Osteoblast (primary cell): ENCODE measurements around the gene UNK. TPM values are rescaled to one million over a fixed set of nuclear protein-coding genes. Genes with fewer than 3 reads are reported as not detected.

Source experiments
- DNase-seq: peaks from one replicate; pipeline ENCODE4 v3.0.0; 2011; ENCODE audit warnings: low spot score, mixed read lengths; ENCODE audit not compliant: insufficient read length; ENCODE audit errors: missing footprints
- H2AFZ ChIP-seq: 2 replicates; pipeline ENCODE4 v1.6.0; 2011; ENCODE audit warnings: mild to moderate bottlenecking, low read length
- H3K27ac ChIP-seq: 2 replicates; pipeline ENCODE4 v1.5.1; 2011; ENCODE audit warnings: mild to moderate bottlenecking, low read depth, low read length, moderate library complexity
- H3K27me3 ChIP-seq: 2 replicates; pipeline ENCODE4 v1.6.0; 2012; ENCODE audit warnings: mild to moderate bottlenecking, control low read depth, inconsistent platforms, low read length, moderate library complexity; ENCODE audit not compliant: insufficient read depth
- H3K36me3 ChIP-seq: 2 replicates; pipeline ENCODE4 v1.5.1; 2011; ENCODE audit warnings: mild to moderate bottlenecking, low read length, control low read depth, moderate library complexity; ENCODE audit not compliant: insufficient read depth
- H3K4me1 ChIP-seq: 2 replicates; pipeline ENCODE4 v1.5.1; 2011; ENCODE audit warnings: mild to moderate bottlenecking, low read length, control low read depth, moderate library complexity; ENCODE audit not compliant: insufficient read depth
- H3K4me2 ChIP-seq: 2 replicates; pipeline ENCODE4 v1.6.0; 2011; ENCODE audit warnings: mild to moderate bottlenecking, low read length; ENCODE audit not compliant: insufficient read depth
- H3K4me3 ChIP-seq: fragments of 200-600 bp; sonication (generic); 3 replicates; pipeline ENCODE4 v1.5.1; 2012; ENCODE audit warnings: mild to moderate bottlenecking, low read length, inconsistent platforms; ENCODE audit not compliant: insufficient read depth
- H3K79me2 ChIP-seq: 2 replicates; pipeline ENCODE4 v1.6.0; 2012; ENCODE audit warnings: mild to moderate bottlenecking, low read length, control low read depth, inconsistent platforms; ENCODE audit not compliant: insufficient read depth
- H3K9me3 ChIP-seq: 2 replicates; pipeline ENCODE4 v1.5.1; 2011; ENCODE audit warnings: low read depth, low read length, control low read depth
- H4K20me1 ChIP-seq: 2 replicates; pipeline ENCODE4 v1.6.0; 2012; ENCODE audit warnings: mild to moderate bottlenecking, low read length, control low read depth; ENCODE audit not compliant: insufficient read depth
- total RNA-seq: library from RNA; depleted of rRNA; stranded (reverse); fragments of >200 nt; gene quantifications from 2 replicates; pipeline ENCODE4 v1.2.3, GENCODE V29; 2012
- TF ChIP-seq, protein P1 (sequence below): IDR thresholded peaks from 2 replicates; pipeline ENCODE4 v1.5.1; 2011; ENCODE audit warnings: mild to moderate bottlenecking, low read depth, low read length, moderate library complexity; ENCODE audit errors: extremely low read depth

Gene UNK
- total RNA-seq, 1 donor = 18.5 TPM

DNA sequence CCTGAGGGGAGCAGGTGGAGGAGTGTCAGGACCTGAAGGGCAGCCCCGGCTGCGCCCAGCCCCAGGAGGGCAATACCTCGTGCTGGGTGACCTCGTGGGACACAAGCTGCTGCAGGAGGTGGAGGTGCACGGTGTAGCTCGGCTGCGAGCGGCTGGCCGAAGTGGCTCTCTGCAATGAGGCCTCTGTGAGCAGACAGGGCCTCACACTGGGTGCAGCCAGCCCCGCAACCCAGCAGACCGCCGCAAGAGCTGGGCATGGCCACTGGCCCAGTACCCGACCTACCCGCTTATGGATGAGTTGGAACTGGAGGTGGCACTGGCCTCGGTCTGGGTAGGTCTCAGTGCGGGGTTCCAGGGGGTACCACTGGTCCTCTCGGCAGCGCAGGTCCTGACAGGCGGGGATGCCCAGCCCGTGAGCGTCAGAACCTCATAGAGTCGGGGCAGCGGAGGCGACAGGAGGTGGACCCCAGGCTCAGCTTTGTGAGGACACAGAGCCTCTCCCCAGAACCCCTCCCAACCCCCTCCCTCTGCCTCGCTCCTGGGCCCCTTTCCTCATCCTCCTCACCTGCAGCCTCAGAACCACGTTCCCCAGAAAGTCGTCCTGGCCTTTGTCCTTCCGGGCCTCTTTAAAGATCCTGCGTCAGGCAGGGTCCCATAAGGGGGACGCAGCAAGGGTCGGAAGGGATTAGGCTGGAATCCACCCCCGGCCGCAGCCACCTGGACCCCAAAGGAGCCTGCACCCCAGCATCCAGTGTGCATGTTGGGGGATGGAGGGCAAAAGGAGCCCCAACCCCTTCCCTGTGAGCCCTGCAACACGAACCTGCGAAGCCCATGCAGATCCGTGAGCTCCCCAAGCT lies 55.6 kb downstream of the UNK start:
- H3K9me3 ChIP-seq = no peaks in the 10 kb centered on the region
- H2AFZ ChIP-seq = no peak overlapping the region
- no peak overlapping the region for H3K4me3 ChIP-seq

DNA sequence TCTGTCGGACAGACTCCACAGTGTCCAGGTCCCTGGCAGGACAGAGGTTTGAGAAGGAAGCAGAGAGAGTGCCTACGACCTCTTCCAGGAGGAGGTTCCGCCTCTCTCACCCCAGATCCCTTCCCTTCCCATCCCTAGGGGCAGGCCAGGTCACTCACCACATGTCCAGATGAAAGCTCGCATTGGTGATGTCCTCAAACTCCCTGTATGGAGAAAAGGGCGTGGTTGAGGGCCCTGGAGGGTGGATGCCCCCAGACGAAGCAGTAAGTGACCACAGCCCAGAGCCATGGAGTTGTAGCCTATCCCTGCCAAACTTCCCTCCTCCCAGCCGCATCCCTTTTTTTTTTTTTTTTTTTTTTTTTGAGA lies 56.2 kb downstream of the UNK start:
- Histone ChIP-seq H2AFZ (no peak overlapping the region), H3K36me3 (no peaks in the 10 kb centered on the region), H4K20me1 (no peaks in the 10 kb centered on the region), H3K9me3 (no peaks in the 10 kb centered on the region), H3K27ac (no peak overlapping the region), H3K27me3 (no peaks in the 10 kb centered on the region), H3K4me3 (no peak overlapping the region), H3K4me1 (no peaks in the 10 kb centered on the region), H3K79me2 (no peaks in the 10 kb centered on the region), H3K4me2 (no peak overlapping the region)
- TF ChIP-seq, protein P1, sequence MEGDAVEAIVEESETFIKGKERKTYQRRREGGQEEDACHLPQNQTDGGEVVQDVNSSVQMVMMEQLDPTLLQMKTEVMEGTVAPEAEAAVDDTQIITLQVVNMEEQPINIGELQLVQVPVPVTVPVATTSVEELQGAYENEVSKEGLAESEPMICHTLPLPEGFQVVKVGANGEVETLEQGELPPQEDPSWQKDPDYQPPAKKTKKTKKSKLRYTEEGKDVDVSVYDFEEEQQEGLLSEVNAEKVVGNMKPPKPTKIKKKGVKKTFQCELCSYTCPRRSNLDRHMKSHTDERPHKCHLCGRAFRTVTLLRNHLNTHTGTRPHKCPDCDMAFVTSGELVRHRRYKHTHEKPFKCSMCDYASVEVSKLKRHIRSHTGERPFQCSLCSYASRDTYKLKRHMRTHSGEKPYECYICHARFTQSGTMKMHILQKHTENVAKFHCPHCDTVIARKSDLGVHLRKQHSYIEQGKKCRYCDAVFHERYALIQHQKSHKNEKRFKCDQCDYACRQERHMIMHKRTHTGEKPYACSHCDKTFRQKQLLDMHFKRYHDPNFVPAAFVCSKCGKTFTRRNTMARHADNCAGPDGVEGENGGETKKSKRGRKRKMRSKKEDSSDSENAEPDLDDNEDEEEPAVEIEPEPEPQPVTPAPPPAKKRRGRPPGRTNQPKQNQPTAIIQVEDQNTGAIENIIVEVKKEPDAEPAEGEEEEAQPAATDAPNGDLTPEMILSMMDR = no peak
- no peak for DNase-seq

More for the DNA sequence above, 55.6 kb downstream of the UNK start:
- Histone ChIP-seq H3K4me2 (no peak overlapping the region), H3K4me1 (no peaks in the 10 kb centered on the region), H3K27ac (no peak overlapping the region), H3K27me3 (no peaks in the 10 kb centered on the region), H3K36me3 (no peaks in the 10 kb centered on the region), H3K79me2 (no peaks in the 10 kb centered on the region), H4K20me1 (no peaks in the 10 kb centered on the region)
- DNase-seq = peak; percentile 83
- TF ChIP-seq, protein P1 = no peak

DNA sequence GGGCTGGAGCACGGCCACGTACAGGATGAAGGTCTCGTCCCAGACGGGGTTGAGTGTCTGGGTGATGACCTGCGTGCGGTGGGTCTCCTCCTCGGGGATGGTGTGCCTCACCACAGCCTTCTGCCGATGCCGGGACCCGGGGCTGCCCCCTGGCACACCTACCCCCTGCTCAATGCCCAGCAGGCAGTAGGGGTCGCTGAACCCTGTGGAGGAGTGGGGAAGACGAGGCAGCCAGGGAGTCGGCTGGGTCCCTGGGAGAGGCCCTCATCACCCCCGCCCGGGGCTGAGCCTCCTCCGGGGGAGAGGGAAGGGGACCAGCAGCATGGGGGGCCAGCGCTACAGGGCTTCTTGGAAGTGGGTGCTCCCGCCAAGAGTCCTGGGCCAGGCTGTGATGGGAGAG lies 57.8 kb downstream of the UNK start:
- Histone ChIP-seq H3K36me3 (peaks cover 15% of the 10 kb centered on the region), H3K27ac (no peak overlapping the region), H2AFZ (no peak overlapping the region), H4K20me1 (no peaks in the 10 kb centered on the region), H3K4me3 (no peak overlapping the region), H3K4me1 (no peaks in the 10 kb centered on the region), H3K4me2 (no peak overlapping the region), H3K79me2 (no peaks in the 10 kb centered on the region), H3K27me3 (no peaks in the 10 kb centered on the region), H3K9me3 (no peaks in the 10 kb centered on the region)
- peak; percentile 76 for DNase-seq
- TF ChIP-seq, protein P1 = no peak

- Histone ChIP-seq H3K9me3 (no peaks in the 10 kb centered on the region), H3K27ac (no peak overlapping the region), H3K4me3 (no peak overlapping the region), H2AFZ (no peak overlapping the region), H3K79me2 (no peaks in the 10 kb centered on the region), H3K27me3 (no peaks in the 10 kb centered on the region), H3K36me3 (peaks cover 21% of the 10 kb centered on the region), H4K20me1 (no peaks in the 10 kb centered on the region), H3K4me2 (no peak overlapping the region), H3K4me1 (no peaks in the 10 kb centered on the region)
- peak; percentile 1 for DNase-seq
- TF ChIP-seq, protein P1 = no peak
Observed at GRCh38 chr17:75842963-75843576, 58.5 kb downstream of the UNK start.
